MCF 10A (cell line): Measurements from ENCODE around the gene PROZ. TPM values are rescaled to one million over a fixed set of nuclear protein-coding genes. Genes with fewer than 3 reads are reported as not detected.

ENCODE experiments used
- BruUV-seq: library from RNA; stranded (reverse); fragments of 400-500 nt; replicated peaks from 2 replicates; lab custom pipeline; 2021; lab: Mats Ljungman, UMichigan
- CTCF ChIA-PET: fragments of 300-600 bp; sonication (Branson Sonifier 250); formaldehyde crosslinking; extraction: SDS; loops from one replicate; lab custom pipeline; 2021; ENCODE audit warnings: antibody characterized with exemption, inconsistent platforms; lab: Yijun Ruan, JAX
- POLR2A ChIA-PET: fragments of 300-600, 350-650 bp; sonication (Branson Sonifier 250); formaldehyde crosslinking; extraction: SDS; loops from one replicate; lab custom pipeline; 2020; ENCODE audit warnings: antibody characterized with exemption, inconsistent platforms; lab: Yijun Ruan, JAX
- DNase-seq: peaks from one replicate; pipeline ENCODE4 v3.0.0-alpha.2; 2018; ENCODE audit not compliant: unreplicated experiment
- H3K27ac Mint-ChIP-seq: one replicate; pipeline ENCODE4 v1.8.0; 2022; ENCODE audit warnings: mild to moderate bottlenecking, low read depth, mixed read lengths; ENCODE audit not compliant: unreplicated experiment
- H3K27me3 Mint-ChIP-seq: one replicate; pipeline ENCODE4 v1.8.0; 2022; ENCODE audit warnings: mixed read lengths; ENCODE audit not compliant: insufficient read depth, unreplicated experiment
- H3K36me3 Mint-ChIP-seq: one replicate; pipeline ENCODE4 v1.8.0; 2022; ENCODE audit warnings: mild to moderate bottlenecking, moderate library complexity, mixed read lengths; ENCODE audit not compliant: insufficient read depth, unreplicated experiment
- H3K4me1 Mint-ChIP-seq: one replicate; pipeline ENCODE4 v1.8.0; 2022; ENCODE audit warnings: mixed read lengths; ENCODE audit not compliant: insufficient read depth, unreplicated experiment
- H3K4me3 Mint-ChIP-seq: one replicate; pipeline ENCODE4 v1.8.0; 2022; ENCODE audit warnings: mild to moderate bottlenecking, moderate library complexity, mixed read lengths; ENCODE audit not compliant: unreplicated experiment
- H3K9me3 Mint-ChIP-seq: one replicate; pipeline ENCODE4 v1.8.0; 2022; ENCODE audit warnings: mixed read lengths; ENCODE audit not compliant: unreplicated experiment
- intact Hi-C: fragments of 100-400 bp; cut with micrococcal nuclease; formaldehyde crosslinking; loops from 2 replicates; pipeline ENCODE4 v1.14.1; 2022
- total RNA-seq: library from RNA; stranded (reverse); gene quantifications from 2 replicates; pipeline ENCODE4 v1.2.3, GENCODE V29; 2022
- TF ChIP-seq, protein P1 (sequence below): fragments of 200-600 bp; IDR thresholded peaks from one replicate; pipeline ENCODE4 v1.8.0; 2022; ENCODE audit warnings: antibody characterized with exemption, mild to moderate bottlenecking; ENCODE audit not compliant: unreplicated experiment

The PROZ gene
- total RNA-seq, 1 experiment from 2014 or later, result not detected

- Mint-ChIP-seq H3K27ac (no peak overlapping the region), H3K27me3 (peaks cover 26% of the 10 kb centered on the region), H3K36me3 (peaks cover 5% of the 10 kb centered on the region), H3K4me3 (no peak overlapping the region), H3K4me1 (peaks cover 9% of the 10 kb centered on the region), H3K9me3 (peaks cover 8% of the 10 kb centered on the region)
- no TSS peak for BruUV-seq
- DNase-seq, result no peak
- POLR2A ChIA-PET, result no interaction called here
- intact Hi-C loops, result no loop called here
- TF ChIP-seq, protein P1, sequence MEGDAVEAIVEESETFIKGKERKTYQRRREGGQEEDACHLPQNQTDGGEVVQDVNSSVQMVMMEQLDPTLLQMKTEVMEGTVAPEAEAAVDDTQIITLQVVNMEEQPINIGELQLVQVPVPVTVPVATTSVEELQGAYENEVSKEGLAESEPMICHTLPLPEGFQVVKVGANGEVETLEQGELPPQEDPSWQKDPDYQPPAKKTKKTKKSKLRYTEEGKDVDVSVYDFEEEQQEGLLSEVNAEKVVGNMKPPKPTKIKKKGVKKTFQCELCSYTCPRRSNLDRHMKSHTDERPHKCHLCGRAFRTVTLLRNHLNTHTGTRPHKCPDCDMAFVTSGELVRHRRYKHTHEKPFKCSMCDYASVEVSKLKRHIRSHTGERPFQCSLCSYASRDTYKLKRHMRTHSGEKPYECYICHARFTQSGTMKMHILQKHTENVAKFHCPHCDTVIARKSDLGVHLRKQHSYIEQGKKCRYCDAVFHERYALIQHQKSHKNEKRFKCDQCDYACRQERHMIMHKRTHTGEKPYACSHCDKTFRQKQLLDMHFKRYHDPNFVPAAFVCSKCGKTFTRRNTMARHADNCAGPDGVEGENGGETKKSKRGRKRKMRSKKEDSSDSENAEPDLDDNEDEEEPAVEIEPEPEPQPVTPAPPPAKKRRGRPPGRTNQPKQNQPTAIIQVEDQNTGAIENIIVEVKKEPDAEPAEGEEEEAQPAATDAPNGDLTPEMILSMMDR, result no peak
- CTCF ChIA-PET, result interaction anchor here (1.5 kb wide), 1 partner anchor 119 kb away, joined by 3 read pairs; no protein-coding TSS in a partner anchor
Observed at GRCh38 chr13:113148940-113149503, 9.4 kb upstream of the PROZ start.

DNA sequence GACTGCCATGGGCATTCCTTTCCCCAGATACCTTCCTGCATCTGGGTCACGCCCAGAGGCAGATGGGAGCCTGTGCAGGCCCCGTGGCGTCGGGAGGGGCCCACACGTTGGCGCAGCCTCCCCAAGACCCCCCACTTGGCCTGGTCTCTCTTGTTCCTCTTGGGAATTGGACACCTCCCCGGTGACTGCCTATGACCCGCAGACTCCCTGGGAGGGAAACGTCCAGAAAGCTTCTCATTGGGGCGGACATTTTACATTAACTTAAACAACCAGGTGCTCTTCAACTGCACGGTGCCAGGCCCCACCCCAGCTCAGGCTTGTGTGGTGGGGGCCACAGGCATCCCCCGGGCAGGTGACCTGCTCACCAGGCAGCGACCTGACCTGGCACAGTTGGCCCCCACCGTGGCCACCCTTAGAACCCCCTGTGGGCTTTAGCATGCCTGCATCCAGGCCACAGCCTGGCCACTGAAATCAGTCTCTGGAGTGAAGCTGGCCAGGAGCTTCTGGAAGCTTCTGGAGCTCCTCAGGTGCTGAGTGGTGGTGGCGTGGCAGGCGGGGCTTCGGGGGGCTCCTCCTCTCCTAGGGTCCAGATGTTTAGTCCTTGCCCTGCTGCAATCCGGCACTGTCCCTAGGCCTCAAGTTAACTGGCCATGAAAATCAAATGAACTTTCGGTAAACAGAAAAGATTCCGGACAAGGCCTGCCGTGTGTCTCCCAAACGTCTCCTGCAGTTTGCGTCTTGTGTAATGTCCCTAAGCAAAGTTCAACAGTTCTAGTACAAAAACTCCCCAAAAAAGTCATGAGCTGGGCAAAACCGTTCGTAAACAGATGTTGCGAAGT is 8.5 kb upstream of the PROZ start:
- H3K4me1 Mint-ChIP-seq, result peaks cover 9% of the 10 kb centered on the region
- H3K27me3 Mint-ChIP-seq, result peaks cover 26% of the 10 kb centered on the region
- no peak overlapping the region for H3K4me3 Mint-ChIP-seq
- peaks cover 8% of the 10 kb centered on the region for H3K9me3 Mint-ChIP-seq
- CTCF ChIA-PET, result no interaction called here
- H3K36me3 Mint-ChIP-seq, result peaks cover 5% of the 10 kb centered on the region
- no peak for DNase-seq
- intact Hi-C loops, result loop anchor here (10.0 kb wide), 1 partner anchor 245 kb away; no protein-coding TSS in a partner anchor
- TF ChIP-seq, protein P1, result no peak
- H3K27ac Mint-ChIP-seq, result no peak overlapping the region
- POLR2A ChIA-PET, result no interaction called here
- BruUV-seq, result no TSS peak

DNA sequence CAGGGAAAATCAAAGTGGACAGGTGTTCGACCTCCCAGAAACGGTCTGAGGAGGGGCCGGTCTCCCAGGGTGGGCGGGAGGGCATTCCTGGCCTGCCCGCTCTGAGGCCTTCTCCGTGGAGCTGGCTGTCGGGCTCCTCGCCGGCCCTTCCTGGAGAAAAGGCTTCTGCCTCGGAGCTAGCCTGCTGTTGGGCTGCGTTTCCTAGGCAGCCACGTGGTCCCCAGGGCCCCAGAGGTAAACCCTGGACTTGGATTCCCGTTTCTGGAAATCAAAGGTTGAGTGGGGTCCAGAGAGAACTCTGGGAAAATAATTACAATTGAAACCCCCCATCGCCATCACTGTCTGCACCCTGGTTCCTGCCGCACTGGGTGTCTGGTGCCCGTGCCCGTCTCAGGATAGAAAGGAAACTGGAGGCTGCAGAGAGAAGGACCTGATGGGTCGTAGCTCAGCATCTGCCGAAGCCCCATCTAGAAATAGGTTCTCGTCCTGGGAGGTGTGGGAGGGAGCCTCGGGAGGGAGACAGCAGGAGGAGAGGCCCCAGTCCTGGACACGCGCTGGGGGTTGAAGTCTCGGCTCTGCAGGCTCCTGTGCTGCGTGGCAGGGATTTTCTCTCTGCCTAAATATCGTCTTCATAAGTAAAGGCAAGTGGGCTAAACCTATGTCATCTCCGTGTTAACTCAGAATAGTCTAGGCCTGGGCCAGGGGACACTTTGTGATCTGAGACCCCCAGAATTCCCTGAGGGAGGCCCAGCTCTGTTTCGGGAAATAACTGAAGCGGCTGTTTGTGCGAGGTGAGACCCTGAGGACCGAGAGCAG is 7.7 kb upstream of the PROZ start:
- Mint-ChIP-seq H3K27ac (no peak overlapping the region), H3K9me3 (peaks cover 8% of the 10 kb centered on the region), H3K36me3 (peaks cover 5% of the 10 kb centered on the region), H3K27me3 (peaks cover 18% of the 10 kb centered on the region), H3K4me1 (peaks cover 9% of the 10 kb centered on the region), H3K4me3 (no peak overlapping the region)
- TF ChIP-seq, protein P1, result no peak
- ChIA-PET CTCF (no interaction called here), POLR2A (no interaction called here)
- no TSS peak for BruUV-seq
- DNase-seq, result no peak
- intact Hi-C loops, result loop anchor here (10.0 kb wide), 1 partner anchor 244 kb away; no protein-coding TSS in a partner anchor
